ENCODE results near the gene MTA1. TPM values are rescaled to one million over a fixed set of nuclear protein-coding genes. Genes with fewer than 3 reads are reported as not detected.

MTA1 gene
- total RNA-seq, 1 experiment from 2014 or later, result 166 TPM

- peak; percentile 88 for DNase-seq (ENCODE audit: unreplicated experiment)
- peak; percentile 98 for TF ChIP-seq CTCF (IDR thresholded peaks at IDR 0.05; ENCODE audit: unreplicated experiment)
- peaks cover 24% of the 10 kb centered on the region for H3K4me1 Mint-ChIP-seq (ENCODE audit: insufficient read depth, unreplicated experiment)
- H3K36me3 Mint-ChIP-seq (ENCODE audit: insufficient read depth, unreplicated experiment), result peaks cover 12% of the 10 kb centered on the region
- H3K27me3 Mint-ChIP-seq (ENCODE audit: insufficient read depth, unreplicated experiment), result no peaks in the 10 kb centered on the region
- ChIA-PET POLR2A (interaction anchor here (0.6 to 2.5 kb wide), 10 partner anchors 9 to 713 kb away, joined by 3 to 30 read pairs (median 4); partner anchors contain the start of gene BRF1), CTCF (interaction anchor here (0.5 to 2.3 kb wide), 35 partner anchors 9 to 1337 kb away, joined by 3 to 45 read pairs (median 3); no protein-coding TSS in a partner anchor)
- TSS peak; percentile 86 for BruUV-seq (replicated peaks)
- H3K4me3 Mint-ChIP-seq (ENCODE audit: unreplicated experiment), result peak overlapping the region; percentile 75
- no peaks in the 10 kb centered on the region for H3K9me3 Mint-ChIP-seq (ENCODE audit: unreplicated experiment)
- peak overlapping the region; percentile 99 for H3K27ac Mint-ChIP-seq (ENCODE audit: low read depth, unreplicated experiment)
- intact Hi-C loops (cut with micrococcal nuclease), result loop anchor here (1.0 to 2.0 kb wide), 2 partner anchors 9 to 50 kb away; no protein-coding TSS in a partner anchor
Observed at GRCh38 chr14:105480807-105481801, 61.5 kb downstream of the MTA1 start.

- DNase-seq (ENCODE audit: unreplicated experiment), result peak; percentile 96
- H3K9me3 Mint-ChIP-seq (ENCODE audit: unreplicated experiment), result no peaks in the 10 kb centered on the region
- peaks cover 12% of the 10 kb centered on the region for H3K36me3 Mint-ChIP-seq (ENCODE audit: insufficient read depth, unreplicated experiment)
- peak overlapping the region; percentile 99 for H3K27ac Mint-ChIP-seq (ENCODE audit: low read depth, unreplicated experiment)
- H3K4me1 Mint-ChIP-seq (ENCODE audit: insufficient read depth, unreplicated experiment), result peaks cover 24% of the 10 kb centered on the region
- H3K27me3 Mint-ChIP-seq (ENCODE audit: insufficient read depth, unreplicated experiment), result no peaks in the 10 kb centered on the region
- no peak for TF ChIP-seq CTCF (IDR thresholded peaks at IDR 0.05; ENCODE audit: unreplicated experiment)
- intact Hi-C loops (cut with micrococcal nuclease), result loop anchor here (1.0 to 2.0 kb wide), 2 partner anchors 8 to 51 kb away; no protein-coding TSS in a partner anchor
- ChIA-PET POLR2A (interaction anchor here (0.7 to 2.5 kb wide), 6 partner anchors 8 to 714 kb away, joined by 3 to 30 read pairs (median 4); no protein-coding TSS in a partner anchor), CTCF (interaction anchor here (0.5 to 2.3 kb wide), 14 partner anchors 8 to 294 kb away, joined by 3 to 45 read pairs (median 4); no protein-coding TSS in a partner anchor)
- H3K4me3 Mint-ChIP-seq (ENCODE audit: unreplicated experiment), result peak overlapping the region; percentile 75
- TSS peak; percentile 64 for BruUV-seq (replicated peaks)
Observed at GRCh38 chr14:105481886-105482457, 62.3 kb downstream of the MTA1 start.

GRCh38 chr14:105482486-105483110 lies 63.0 kb downstream of the MTA1 start:
- no TSS peak for BruUV-seq (replicated peaks)
- DNase-seq (ENCODE audit: unreplicated experiment), result no peak
- TF ChIP-seq CTCF (IDR thresholded peaks at IDR 0.05; ENCODE audit: unreplicated experiment), result no peak
- ChIA-PET POLR2A (interaction anchor here (1.4 to 2.5 kb wide), 4 partner anchors 7 to 51 kb away, joined by 4 to 30 read pairs (median 8); no protein-coding TSS in a partner anchor), CTCF (interaction anchor here (1.0 to 2.3 kb wide), 9 partner anchors 7 to 131 kb away, joined by 3 to 45 read pairs (median 4); no protein-coding TSS in a partner anchor)
- intact Hi-C loops (cut with micrococcal nuclease), result no loop called here
- H3K4me3 Mint-ChIP-seq (ENCODE audit: unreplicated experiment), result peak overlapping the region; percentile 75
- no peaks in the 10 kb centered on the region for H3K9me3 Mint-ChIP-seq (ENCODE audit: unreplicated experiment)
- H3K4me1 Mint-ChIP-seq (ENCODE audit: insufficient read depth, unreplicated experiment), result peaks cover 20% of the 10 kb centered on the region
- H3K27ac Mint-ChIP-seq (ENCODE audit: low read depth, unreplicated experiment), result peak overlapping the region; percentile 99
- no peaks in the 10 kb centered on the region for H3K27me3 Mint-ChIP-seq (ENCODE audit: insufficient read depth, unreplicated experiment)
- peaks cover 12% of the 10 kb centered on the region for H3K36me3 Mint-ChIP-seq (ENCODE audit: insufficient read depth, unreplicated experiment)

All from MCF 10A (cell line).